Calu3 (cell line): Measurements from ENCODE around the gene PDE10A. TPM values are rescaled to one million over a fixed set of nuclear protein-coding genes. Genes with fewer than 3 reads are reported as not detected.

Experiments used
- BruUV-seq: library from RNA; stranded (reverse); fragments of 400-500 nt; replicated peaks from 2 replicates; lab custom pipeline; 2021; lab: Mats Ljungman, UMichigan
- CTCF ChIA-PET: fragments of 300-600 bp; sonication (Branson Sonifier 250); formaldehyde crosslinking; loops from one replicate; lab custom pipeline; 2022; ENCODE audit warnings: antibody characterized with exemption; lab: Charles Lee
- DNase-seq: peaks from one replicate; pipeline ENCODE4 v3.0.0; 2022
- H3K27ac Mint-ChIP-seq: one replicate; pipeline ENCODE4 v1.8.0; 2022; ENCODE audit warnings: mixed read lengths; ENCODE audit not compliant: unreplicated experiment
- H3K27me3 Mint-ChIP-seq: one replicate; pipeline ENCODE4 v1.8.0; 2022; ENCODE audit warnings: mixed read lengths; ENCODE audit not compliant: unreplicated experiment
- H3K36me3 Mint-ChIP-seq: one replicate; pipeline ENCODE4 v1.8.0; 2022; ENCODE audit warnings: mild to moderate bottlenecking, moderate library complexity, mixed read lengths; ENCODE audit not compliant: insufficient read depth, unreplicated experiment
- H3K4me1 Mint-ChIP-seq: one replicate; pipeline ENCODE4 v1.8.0; 2022; ENCODE audit warnings: mild to moderate bottlenecking, low read depth, mixed read lengths; ENCODE audit not compliant: unreplicated experiment
- H3K4me3 Mint-ChIP-seq: one replicate; pipeline ENCODE4 v1.8.0; 2022; ENCODE audit warnings: mild to moderate bottlenecking, low read depth, moderate library complexity, mixed read lengths; ENCODE audit not compliant: unreplicated experiment
- H3K9me3 Mint-ChIP-seq: one replicate; pipeline ENCODE4 v1.8.0; 2022; ENCODE audit warnings: low read depth, mixed read lengths; ENCODE audit not compliant: unreplicated experiment
- CTCF ChIP-seq: fragments of 200-600 bp; IDR thresholded peaks from one replicate; pipeline ENCODE4 v1.8.0; 2022; ENCODE audit warnings: antibody characterized with exemption; ENCODE audit not compliant: unreplicated experiment
- intact Hi-C: fragments of 100-400 bp; cut with micrococcal nuclease; formaldehyde crosslinking; loops from one replicate; pipeline ENCODE4 v1.10.0; 2022; ENCODE audit not compliant: unreplicated experiment
- total RNA-seq: library from RNA; stranded (reverse); gene quantifications from 2 replicates; pipeline ENCODE4 v1.2.3, GENCODE V29; 2022

Gene PDE10A
- total RNA-seq, 1 experiment from 2014 or later = 22.5 TPM

DNA sequence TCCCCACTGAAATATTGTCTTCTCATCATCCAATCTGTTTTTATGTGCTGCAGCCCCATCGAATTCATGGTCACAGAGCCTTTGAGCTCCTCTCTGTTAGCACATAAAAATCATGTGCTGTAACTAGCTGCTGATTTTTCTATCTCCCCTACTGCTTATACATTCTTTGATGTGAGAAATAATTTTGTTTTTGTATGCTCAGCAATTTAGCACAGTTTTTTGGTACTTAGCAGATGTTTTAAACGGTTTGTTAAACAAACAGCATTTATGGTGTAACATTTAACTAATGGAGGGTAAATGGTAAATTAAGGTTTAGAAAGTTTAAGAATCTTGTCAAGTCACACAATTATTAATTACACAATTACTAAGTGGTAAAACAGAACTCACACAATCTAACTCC lies 221.9 kb downstream of the PDE10A start:
- TF ChIP-seq CTCF = no peak
- Mint-ChIP-seq H3K4me3 (no peak overlapping the region), H3K4me1 (peaks cover 10% of the 10 kb centered on the region), H3K27ac (no peak overlapping the region), H3K9me3 (no peaks in the 10 kb centered on the region), H3K27me3 (no peaks in the 10 kb centered on the region), H3K36me3 (no peaks in the 10 kb centered on the region)
- BruUV-seq = no TSS peak
- intact Hi-C loops = loop anchor here (2.0 to 5.0 kb wide), 4 partner anchors 112 to 286 kb away; partner anchors contain the start of gene PDE10A
- CTCF ChIA-PET = interaction anchor here (0.9 kb wide), 1 partner anchor 344 kb away, joined by 3 read pairs; no protein-coding TSS in a partner anchor
- no peak for DNase-seq

GRCh38 chr6:165439928-165440554 lies 223.0 kb downstream of the PDE10A start:
- CTCF ChIA-PET = interaction anchor here (0.9 to 2.1 kb wide), 10 partner anchors 12 to 410 kb away, joined by 3 to 14 read pairs (median 4); partner anchors contain the start of gene PDE10A
- H3K4me3 Mint-ChIP-seq = no peak overlapping the region
- no peak for DNase-seq
- no peak overlapping the region for H3K27ac Mint-ChIP-seq
- TF ChIP-seq CTCF = no peak
- intact Hi-C loops = loop anchor here (1.0 to 5.0 kb wide), 6 partner anchors 113 to 410 kb away; partner anchors contain the start of gene PDE10A
- no peaks in the 10 kb centered on the region for H3K27me3 Mint-ChIP-seq
- H3K4me1 Mint-ChIP-seq = peaks cover 10% of the 10 kb centered on the region
- no peaks in the 10 kb centered on the region for H3K9me3 Mint-ChIP-seq
- H3K36me3 Mint-ChIP-seq = no peaks in the 10 kb centered on the region
- no TSS peak for BruUV-seq

- H3K36me3 Mint-ChIP-seq = peaks cover under 1% of the 10 kb centered on the region
- no peak for DNase-seq
- H3K4me3 Mint-ChIP-seq = no peak overlapping the region
- no peaks in the 10 kb centered on the region for H3K9me3 Mint-ChIP-seq
- no TSS peak for BruUV-seq
- CTCF ChIA-PET = no interaction called here
- intact Hi-C loops = no loop called here
- no peaks in the 10 kb centered on the region for H3K4me1 Mint-ChIP-seq
- TF ChIP-seq CTCF = no peak
- H3K27me3 Mint-ChIP-seq = no peaks in the 10 kb centered on the region
- H3K27ac Mint-ChIP-seq = no peak overlapping the region
Observed at GRCh38 chr6:165426892-165427291, 236.1 kb downstream of the PDE10A start.

DNA sequence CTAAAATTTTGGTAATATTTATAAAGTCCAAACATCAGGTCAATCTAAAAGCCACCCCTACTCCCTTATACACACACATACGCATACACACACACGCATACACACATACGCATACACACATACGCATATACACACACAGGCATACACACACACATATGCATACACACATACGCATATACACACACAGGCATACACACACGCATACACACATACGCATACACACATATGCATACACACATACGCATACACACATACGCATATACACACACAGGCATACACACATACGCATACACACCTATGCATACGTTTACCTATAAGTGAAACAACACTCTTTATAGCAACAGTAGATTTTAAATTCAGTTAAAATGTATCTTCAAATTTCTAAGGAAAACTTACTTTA lies 240.8 kb downstream of the PDE10A start:
- DNase-seq = no peak
- intact Hi-C loops = no loop called here
- no peaks in the 10 kb centered on the region for H3K36me3 Mint-ChIP-seq
- no TSS peak for BruUV-seq
- H3K27ac Mint-ChIP-seq = no peak overlapping the region
- H3K4me3 Mint-ChIP-seq = no peak overlapping the region
- no peaks in the 10 kb centered on the region for H3K27me3 Mint-ChIP-seq
- CTCF ChIA-PET = no interaction called here
- H3K4me1 Mint-ChIP-seq = no peaks in the 10 kb centered on the region
- TF ChIP-seq CTCF = no peak
- no peaks in the 10 kb centered on the region for H3K9me3 Mint-ChIP-seq
